GM11168 (cell line): Measurements from ENCODE around the gene TLL2.

Source experiments
- in situ Hi-C: fragments of 300-500 bp; cut with MboI; formaldehyde crosslinking; loops from one replicate; pipeline ENCODE4 v1.12.0; 2022; ENCODE audit warnings: low sequenced_read_pairs; ENCODE audit not compliant: unreplicated experiment

The TLL2 gene

DNA sequence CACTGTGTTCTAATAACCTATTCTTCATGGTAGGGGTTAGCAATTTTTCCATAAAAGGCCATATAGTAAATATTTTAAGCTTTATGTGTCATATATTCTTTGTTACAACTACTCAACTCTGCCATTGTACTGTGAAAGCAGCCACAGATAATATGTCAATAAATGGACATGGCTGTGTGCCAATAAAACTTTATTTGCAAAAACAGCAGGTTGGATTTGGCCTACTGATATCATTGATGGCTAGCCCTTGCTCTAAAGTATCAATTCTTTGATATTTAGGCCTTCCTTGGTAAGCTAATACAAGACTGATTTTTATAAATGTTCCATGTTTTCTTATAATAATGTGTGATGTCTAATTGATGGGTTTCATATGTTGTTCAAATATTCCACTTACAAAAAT, 77.7 kb downstream of the TLL2 start:
- in situ Hi-C loops: no loop called here

DNA sequence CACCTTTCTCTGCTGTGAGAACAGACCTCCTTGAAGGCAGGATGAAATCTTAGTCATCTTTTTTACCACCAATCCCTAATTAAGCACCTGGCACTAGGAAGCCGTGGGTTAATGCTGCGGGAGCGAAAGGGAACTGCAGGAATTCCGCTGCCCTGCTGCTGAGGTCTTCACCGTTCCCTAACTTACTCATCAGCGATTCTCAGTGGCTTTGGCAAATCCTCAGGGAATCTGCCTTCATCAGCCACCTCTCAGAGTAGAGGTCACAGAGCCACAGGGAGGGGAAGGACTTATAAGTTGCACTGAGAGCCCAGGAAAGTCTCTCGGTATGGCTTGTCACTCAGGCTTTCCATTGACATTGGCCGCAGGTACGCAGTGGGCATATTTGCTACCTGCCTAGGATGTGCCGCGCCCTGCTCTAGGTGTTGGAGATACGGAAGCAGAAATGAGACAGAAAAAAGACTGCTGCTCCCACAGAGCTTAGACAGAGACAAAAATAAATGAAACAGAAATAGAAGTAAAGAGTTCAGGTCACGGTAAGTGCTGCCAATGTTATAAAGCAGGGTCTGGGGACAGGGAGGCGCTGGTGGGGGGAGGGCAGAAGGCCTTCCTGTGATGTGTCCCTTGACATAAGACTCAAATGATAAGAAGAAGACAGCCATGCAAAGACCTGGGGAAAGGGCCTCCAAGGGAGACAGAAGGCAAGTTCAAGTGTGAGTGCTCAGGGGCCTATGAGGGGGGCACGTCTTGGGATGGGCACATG, 82.3 kb downstream of the TLL2 start:
- in situ Hi-C loops: no loop called here

DNA sequence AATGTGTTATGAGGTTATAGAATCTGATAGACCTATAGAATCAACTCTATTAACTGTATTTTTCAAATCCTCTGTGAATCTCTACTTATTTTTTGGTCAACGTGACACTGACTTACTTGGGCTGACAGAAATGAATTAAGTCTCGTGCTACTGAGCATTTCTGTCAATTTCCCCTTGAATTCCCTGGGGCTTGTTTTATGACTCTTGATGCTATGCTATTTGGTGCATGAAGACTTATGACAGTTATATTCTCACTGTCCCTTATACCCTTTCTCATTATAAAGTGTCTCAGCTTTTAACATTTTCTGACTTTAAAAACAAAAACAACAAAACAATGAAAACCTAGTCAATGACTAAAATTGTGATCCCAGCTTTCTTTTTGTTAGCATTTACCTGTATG, 86.4 kb downstream of the TLL2 start:
- in situ Hi-C loops: no loop called here

DNA sequence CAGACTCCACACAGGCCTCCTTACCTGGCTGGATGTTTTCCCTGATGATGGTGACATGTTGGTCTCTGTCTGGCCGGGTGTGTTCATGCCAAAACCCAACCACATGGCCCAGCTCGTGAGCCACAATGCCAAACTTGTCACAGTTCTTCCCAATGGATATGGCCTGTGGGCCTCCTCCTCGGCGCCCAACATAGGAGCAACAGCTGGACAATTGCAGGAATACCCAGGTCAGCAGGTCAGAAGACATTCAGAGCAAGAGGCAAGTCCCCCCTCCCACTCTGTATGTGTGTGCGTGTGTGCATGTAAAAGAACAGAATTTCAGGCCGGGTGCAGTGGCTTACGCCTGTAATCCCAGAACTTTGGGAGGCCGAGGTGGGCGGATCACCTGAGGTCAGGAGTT, 91.2 kb downstream of the TLL2 start:
- in situ Hi-C loops: no loop called here

DNA sequence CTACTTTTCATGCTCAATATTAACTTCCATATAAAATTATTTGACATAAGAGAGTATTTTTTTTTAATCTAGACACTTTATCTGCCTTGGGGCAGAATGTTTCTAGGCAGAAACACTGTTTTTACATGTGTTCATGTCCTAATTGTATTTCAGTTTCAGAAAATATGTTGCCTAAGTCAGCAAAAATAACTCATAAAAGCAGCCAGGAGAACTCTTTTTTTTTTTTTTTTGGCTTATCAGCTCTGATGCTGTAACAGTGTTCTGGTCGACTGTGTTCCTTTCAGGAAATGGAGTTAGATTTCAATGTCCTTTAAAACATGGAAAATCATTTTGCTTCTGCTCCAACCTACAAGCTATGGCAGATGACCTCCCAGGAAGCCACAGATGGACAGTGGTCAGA, 91.7 kb downstream of the TLL2 start:
- in situ Hi-C loops: no loop called here

DNA sequence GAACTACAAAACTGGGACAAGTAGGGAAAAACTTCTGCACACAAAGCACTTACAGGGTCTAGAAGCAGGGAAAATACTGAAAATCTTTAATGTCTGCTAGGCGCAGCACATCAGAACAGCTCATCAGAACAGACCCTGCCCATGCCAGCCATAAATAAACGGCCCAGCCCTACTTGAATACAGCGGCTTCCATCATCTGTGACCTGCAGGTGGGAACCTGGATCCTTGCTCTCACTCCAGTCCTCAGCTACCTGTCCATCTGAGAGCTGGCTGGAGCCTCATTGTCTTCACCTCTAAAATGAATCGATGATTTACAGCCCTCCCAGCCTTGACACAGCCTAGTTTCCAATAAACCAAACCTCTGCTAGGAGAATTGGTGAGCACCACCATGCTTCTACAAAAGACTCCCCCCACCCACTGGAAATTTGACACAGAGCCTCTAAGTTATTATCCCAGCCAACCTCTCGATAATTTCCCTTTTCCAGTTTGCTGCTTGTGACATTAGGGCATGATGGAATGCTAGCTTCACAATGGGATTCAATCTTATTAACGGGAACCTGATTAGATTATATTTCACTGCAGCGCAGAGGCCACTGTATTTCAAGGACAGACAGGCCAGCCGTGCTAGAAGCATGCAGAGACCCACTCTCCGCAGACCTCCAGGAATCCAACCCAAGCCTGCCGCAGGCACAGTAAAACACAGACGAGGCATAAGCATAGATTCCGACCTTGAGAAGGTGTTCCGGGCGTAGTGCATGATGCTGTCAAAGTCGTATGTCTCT, 93.3 kb downstream of the TLL2 start:
- in situ Hi-C loops: no loop called here

DNA sequence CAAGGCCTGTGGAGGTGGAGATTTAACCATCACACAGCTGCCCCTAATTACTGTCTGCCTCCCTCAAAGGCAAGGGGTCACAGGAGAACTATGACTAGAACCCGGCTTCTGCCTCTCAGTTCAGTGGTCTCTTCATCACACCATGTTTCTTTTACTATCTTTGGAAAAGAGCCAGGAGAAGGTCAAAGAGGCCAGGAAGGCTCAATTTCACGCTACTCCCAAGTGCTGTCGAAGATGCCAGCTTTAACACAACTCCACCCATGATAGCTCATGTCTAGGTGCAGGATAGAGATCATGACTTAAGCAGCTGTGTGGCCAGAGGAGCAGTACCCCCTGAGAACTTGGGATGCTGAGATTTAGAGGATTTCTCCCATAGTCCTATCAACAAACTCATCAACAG, 94.4 kb downstream of the TLL2 start:
- in situ Hi-C loops: no loop called here

DNA sequence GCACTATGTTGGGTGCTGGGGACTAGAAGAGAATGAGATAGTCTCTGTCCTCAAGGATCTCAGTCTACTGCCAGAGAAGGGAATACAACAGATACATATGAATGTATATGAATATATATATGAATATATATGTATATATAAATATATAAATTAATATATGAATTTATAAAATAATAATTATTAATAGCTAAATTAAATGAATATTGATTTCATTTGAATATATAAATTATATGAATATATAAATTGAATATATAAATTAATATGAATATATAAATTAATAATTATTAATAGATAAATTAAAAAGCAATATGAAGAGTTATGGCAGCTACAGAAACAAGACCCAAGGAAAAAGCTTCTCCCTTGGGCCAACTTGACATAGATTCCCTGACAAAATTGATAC, 95.1 kb downstream of the TLL2 start:
- in situ Hi-C loops: no loop called here

DNA sequence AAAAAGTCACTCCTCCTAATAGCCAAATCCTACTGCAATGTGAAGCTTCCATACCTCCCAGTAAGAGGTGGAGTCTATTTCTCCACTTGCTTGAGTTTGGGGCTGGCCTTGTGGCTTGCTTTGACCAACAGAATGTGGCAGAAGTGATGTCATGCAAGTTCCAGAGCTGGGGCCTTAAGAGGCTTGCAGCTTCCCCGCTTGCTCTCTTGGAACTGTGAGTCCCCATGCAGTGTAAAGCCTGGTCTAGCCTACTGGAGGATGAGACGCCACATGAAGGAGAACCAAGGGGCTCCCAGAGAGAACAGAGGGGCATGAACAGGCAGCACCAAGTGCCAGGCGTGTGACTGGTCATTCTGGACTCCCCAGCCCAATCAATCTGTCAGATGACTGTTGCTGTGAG, 96.3 kb downstream of the TLL2 start:
- in situ Hi-C loops: no loop called here

DNA sequence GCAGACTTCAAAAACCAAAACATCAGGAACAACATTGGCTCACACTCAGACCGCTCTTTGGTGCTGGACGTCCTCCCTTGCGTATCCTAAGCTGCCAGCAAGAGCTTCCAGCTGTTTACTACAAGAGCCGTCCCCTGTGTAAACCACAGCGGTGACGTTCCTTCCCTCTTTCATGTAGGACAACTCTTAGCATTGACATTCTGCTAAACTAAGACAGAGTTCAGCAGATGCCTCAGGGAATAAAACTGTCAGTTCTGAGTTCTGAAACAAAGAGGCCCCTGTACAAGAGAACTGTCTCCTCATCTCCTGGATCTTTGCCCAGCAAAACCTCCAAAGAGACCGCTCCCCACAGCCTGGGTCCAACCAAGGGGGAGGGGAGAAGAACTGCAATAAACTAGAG, 97.1 kb downstream of the TLL2 start:
- in situ Hi-C loops: no loop called here

DNA sequence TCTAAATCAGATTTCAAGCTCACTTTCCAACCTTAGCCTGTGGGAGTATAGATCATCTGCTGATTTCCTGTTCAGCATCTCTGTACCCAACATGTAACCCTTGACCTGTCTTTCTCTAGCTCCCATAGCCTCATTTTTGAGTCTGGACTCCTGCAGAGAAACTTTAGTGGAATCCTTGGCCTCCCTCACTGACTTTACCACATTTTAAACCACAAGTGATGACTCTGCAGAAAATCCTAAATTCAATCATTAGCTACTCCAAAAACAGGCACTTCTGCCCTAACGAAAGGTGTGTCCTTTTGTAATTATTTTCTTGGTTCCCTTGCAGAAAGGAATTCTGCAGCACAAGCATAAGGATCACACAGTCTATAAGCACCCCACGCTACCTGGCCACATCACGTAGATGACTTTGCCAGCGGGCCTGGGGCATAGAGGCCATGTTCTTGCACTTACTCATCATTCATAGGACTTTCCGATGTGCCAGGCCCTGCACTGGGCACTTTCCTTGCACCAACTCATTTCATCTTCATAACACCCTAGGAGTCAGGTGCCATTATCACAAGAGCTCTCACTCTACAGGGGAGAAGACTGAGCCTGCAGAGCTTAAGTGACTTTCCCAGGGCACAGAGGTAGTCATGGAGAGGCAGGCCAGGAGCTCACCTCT, 97.7 kb downstream of the TLL2 start:
- in situ Hi-C loops: no loop called here

DNA sequence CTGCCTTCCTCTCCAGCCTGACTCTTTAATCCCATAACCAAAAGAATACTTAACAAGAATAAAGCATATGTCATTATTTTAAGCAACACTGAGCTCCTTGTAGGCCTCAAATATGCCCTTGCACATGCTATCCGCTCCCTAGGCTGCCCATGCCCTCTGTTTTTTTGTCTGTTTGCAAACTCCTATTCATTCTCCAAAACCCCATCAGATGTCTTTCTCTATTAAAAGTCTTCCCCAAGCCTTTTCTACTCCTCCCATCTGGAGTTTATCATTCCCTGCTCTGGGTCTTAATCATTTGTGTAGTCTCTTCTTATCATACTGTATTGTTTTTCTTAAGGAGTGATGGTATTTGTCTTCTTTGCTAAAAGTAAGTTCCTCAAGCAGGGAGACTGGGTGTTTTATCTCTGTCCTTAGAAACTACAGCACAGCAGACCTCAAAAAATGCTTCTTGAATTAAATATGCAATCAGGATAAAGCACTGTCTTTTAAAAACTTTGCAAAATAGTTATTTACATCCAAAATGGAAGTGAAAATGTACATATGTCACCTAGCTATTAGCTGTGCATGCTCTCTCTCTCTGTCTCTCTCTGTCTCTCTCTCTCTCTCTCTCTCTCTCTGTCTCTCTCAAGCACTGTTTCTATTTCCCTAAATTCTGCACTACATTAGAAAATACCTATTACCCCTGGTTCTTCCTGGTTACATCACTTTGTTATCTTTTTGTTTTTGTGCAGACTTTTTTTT, 98.4 kb downstream of the TLL2 start:
- in situ Hi-C loops: no loop called here

DNA sequence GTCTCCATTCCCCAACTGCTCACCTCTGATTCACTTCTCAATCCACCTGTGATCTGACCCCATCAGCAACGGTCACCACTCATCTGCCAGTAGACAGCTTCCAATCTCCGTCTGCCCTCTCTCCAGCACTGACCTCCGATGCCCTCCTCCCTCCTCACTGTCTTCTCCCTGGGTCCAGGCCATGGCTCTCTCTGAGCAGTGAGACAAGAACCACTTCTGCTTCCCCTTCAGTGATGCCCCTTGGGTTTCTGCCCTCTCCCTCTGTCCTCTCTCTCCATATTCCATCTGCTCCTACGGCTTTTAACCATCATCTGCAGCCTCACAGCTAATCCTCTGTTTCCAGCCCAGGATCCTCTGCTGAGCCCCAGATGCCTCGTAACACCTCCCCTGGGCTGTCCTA, 99.4 kb downstream of the TLL2 start:
- in situ Hi-C loops: no loop called here

DNA sequence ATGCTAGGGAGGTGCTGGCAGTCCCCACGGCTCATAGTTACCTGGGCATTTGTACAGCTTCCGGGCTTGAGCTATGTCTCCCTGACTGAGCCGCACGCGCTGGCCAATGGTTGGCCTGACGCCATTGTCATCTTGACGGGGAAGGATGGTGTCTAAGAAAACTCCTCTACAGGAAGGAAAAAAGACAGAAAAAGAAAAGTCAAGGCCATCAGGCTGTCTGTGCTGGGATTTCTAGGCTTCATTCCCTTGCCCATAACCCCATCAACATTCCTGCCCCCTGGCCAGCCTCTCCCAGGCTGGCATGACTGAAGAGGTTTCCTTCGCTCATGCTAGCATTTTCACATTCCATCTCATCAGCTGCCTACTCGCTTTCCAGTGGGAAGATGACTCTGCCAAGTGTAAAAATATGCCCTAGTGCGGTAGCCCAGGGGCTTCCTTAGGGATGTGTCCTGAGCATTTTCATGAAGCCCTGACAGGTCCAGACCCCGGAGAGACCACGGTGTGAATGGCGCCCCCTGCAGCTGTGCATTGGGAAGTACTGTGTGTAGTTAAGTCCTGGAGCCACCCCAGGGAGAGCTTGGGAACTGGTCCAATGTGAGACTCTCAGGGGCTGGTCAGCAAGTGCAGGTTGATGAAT, 100.5 kb downstream of the TLL2 start:
- in situ Hi-C loops: no loop called here

DNA sequence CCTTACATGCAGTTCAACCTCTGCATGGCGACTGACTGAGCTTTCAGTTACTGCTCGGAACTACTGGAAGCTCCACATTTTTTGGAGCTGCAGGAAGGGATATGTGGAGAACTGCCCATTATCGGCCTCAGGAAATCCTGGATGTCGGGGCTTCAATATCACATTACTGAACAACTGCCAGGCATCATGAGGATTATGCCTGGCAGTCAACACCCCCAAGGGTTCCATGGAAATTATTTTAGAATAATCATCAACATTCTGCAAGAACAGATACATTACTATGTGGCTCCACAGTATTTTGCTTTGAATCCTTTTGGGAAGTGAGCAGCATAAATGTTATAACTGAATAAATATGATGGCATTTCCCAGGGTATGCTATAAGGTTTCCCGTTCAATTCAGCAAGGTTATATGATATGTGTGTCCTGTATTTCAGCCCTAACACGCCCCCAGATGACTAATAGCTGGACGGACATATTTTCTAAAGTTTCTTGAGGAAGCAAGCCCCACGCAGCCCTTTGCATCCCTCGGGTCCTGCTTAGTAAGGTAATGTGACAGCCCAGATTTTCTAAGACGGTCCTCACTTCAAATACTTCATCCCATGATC, 101.9 kb downstream of the TLL2 start:
- in situ Hi-C loops: no loop called here

DNA sequence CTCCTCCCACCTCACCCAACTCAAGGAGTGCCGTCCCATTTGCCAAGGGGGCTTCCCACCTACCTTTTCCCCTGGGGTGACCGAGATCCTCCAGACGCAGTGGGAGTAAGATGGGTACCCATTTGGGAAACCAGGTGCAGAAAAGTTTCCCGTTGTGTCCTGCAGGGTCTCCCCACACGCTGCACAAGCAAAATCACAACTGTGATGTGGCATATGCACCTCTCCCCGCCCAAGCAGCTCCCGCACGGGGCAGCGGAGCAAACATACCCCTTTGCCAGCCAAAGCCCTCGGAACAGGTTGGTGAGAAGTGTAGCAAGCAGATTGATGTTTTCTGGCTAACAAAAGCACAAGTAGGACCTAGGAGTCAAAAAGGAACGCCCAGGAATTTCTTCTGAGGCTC, 103.4 kb downstream of the TLL2 start:
- in situ Hi-C loops: no loop called here

DNA sequence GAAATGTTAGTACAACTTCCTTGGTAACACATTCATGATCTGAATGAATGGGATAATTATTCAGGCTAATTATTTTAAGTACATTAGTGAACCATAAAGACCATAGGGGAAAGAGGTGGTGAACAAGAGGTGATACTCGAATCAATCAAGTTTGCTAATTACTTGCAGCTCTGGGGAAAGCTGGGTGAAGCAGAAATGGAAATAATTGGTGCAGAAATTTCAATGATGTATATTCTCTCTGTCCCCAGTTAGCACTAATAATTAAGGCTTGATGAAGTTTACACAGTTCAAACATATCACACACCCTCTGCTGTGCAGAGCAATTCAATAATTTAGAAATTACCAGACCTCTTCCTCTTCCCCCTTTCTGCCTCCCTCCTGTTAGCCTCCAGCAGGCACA, 105.5 kb downstream of the TLL2 start:
- in situ Hi-C loops: no loop called here

DNA sequence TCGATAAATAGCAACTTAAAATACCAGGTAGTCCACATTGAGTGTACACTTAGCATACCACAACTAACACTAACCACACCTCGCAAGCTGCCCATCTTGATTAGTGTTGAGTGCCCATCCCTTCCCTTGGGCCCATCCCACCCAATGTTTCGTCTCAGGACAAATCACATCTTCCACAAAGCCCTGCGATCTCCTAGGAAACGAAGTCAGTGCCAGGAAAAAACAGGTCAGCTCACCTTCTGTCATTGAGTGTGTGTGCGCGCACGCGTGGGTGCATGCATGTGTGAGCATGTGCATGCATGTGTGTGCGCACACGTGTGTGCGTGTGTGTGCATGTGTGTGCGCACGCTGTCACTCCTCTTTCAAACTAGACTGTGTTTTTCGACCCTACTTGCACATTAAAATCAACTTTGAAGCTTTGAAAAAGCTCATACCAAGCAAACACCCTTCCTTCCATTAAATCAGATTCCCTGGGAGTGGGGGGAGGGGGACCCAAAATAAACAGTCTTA, 106.1 kb downstream of the TLL2 start:
- in situ Hi-C loops: no loop called here

DNA sequence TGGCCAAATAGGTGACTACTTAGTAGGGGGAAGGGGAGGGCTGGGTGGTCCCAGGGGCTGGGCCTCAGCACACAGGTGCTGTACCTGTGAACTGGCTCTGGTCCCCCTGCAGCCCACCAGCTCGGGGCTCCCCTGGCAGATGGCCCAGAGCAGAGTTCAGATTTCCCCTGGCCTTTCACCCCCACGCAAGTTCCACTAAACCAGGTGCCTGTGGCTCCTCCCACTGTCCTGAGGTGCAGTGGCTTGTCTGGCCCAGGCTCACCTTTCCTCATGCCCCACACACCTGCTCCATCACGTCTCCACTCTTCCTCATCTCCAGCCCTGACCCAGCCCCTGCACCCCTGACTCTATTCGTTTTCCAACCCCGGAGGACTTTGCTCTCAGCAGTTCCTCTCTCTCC, 107.6 kb downstream of the TLL2 start:
- in situ Hi-C loops: no loop called here
